ENCODE measurements around the gene KIF26A.

The KIF26A gene

GRCh38 chr14:104132981-104133380 is 5.4 kb upstream of the KIF26A start:
- TF ChIP-seq CTCF (IDR thresholded peaks at IDR 0.05; ENCODE audit: low read length, missing control alignments) = no peak
- DNase-seq (ENCODE audit: low read depth) = no peak
- no peak overlapping the region for H3K4me3 ChIP-seq (replicated peaks; ENCODE audit: low read depth, low read length)

DNA sequence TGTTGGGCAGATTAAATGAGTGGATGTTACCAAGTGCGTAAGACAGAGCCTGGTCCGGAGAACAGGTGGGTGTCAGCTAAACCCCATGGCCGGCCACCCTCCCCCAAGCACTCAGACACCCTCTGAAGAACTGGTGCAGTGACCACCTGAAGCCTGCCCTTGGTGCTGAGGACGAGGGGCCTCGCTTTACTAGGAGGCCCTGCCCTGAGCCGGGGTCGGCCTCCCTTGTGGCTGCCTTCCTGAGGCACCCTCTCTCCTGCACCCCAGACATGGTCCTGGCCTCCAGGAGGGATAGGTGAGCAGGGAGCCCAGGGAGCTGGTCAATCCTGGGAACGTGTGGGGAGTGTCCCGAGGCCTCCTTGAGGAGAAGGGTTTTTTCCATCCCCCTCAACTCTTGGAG is 4.9 kb upstream of the KIF26A start:
- TF ChIP-seq CTCF (IDR thresholded peaks at IDR 0.05; ENCODE audit: low read length, missing control alignments) = no peak

DNA sequence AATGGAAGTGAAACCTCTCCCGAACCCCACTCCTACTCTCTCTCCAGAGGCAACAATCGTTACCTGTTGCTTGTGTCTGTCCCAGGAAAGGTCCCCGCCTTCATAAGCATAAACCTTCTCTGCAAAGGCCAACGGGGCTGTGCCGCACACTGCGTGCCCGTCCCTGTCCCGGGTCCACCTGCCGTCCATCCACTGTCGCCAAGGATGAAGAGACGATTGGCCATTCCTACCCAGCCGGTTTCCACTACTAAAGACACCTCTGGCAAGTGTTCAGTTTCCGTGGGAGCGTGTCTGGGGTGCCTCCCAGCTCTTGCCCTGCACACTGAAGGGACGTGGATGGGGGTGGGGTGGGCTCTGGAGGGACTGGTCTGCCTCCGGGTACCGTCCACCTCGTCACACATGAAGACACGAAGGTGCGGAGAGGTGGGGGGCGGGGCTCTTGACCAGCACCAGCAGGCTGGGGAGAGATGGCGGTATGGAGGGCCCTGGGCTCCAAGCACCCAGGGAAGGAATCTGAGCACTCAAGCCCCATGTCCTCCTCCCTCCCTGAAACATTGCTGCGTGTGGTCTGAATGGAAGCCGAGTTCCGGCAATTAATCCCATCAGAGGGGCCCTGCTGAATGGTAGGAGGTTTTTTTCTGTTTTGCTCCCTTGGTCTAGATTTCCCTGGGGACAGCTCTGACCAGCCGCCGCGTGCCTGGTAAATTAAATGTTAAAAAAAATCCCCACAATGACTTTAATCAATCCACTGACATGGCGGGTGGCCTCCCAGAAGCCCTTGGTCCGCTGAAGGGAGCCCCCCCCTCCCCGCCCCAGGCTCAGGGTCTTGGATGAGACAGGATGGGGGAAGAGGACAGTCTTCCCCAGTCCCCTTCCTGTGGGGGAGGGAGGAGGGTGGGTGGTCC is 4.1 kb upstream of the KIF26A start:
- TF ChIP-seq CTCF (IDR thresholded peaks at IDR 0.05; ENCODE audit: low read length, missing control alignments) = no peak
- no peak overlapping the region for H3K4me3 ChIP-seq (replicated peaks; ENCODE audit: low read depth, low read length)
- DNase-seq (ENCODE audit: low read depth) = no peak

More for the DNA sequence above, 4.9 kb upstream of the KIF26A start:
- H3K4me3 ChIP-seq (replicated peaks; ENCODE audit: low read depth, low read length) = no peak overlapping the region
- no peak for DNase-seq (ENCODE audit: low read depth)

DNA sequence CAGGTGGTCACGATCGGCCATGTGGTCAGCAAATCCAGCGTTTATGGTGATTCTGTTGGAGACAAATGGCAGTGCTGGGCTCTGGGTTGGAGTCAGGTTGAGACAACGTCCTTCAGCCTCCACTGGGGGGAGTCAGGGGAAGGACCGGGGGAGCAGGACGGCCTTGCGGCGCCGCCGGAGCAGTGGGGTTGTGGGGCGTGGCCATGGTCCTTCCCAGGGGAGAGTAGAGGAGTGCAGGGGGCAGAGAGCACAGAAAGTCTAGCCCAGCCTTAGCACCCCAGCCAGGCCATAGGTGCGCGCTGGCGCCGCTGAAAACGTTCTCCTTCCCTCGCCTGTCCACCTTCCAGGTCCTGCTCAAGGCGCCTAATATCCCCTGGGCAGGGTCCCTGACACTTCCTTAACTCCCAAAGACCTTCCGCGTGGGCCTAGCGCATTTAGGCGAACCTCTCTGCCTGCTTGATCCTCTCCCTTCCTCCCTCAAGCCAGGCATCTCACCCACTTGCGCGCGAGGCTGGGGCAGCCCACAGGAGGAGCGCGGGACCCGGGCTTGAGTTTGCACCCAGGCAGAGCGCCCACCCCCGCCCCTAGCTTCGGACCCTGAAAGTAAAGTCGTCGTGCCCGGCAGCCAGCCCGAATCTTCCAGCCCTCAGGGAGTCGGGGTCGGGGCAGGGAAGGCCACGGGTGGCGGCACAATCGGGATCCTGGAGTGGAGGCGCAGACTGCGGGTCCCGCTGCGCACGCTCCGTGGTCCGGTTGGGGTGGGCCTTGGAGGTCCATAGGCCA is 3.1 kb upstream of the KIF26A start:
- peak; percentile 4 for DNase-seq (ENCODE audit: low read depth)
- no peak for TF ChIP-seq CTCF (IDR thresholded peaks at IDR 0.05; ENCODE audit: low read length, missing control alignments)
- H3K4me3 ChIP-seq (replicated peaks; ENCODE audit: low read depth, low read length) = no peak overlapping the region

DNA sequence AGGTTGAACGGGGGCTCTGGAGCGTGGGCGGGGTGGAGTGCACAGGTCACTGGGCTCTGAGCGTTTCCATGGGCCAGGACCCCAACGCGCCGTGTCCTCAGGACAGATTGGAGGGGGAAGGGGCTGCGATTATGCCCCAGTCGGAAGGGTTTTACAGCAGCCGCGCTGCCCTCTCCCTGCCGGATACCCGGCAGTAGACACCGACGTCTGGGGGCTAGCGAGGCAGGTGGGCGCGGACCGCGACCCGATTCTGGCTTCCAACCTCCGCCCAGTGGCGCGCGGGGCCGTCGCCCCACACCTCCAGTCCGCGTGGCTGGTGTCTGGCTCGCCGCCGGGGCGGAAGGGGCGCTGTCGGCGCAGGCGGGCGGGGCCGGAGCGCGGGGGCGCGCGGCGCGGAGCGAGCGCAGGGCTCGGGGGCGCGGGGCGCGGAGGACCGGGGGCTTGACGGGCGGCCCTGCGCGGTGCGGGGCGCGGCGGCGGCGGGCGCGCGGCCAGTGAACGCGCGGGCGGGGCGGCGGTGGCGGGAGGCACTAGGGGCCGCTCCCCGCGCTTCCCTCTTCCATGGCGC is 2.4 kb upstream of the KIF26A start:
- no peak for TF ChIP-seq CTCF (IDR thresholded peaks at IDR 0.05; ENCODE audit: low read length, missing control alignments)
- H3K4me3 ChIP-seq (replicated peaks; ENCODE audit: low read depth, low read length) = no peak overlapping the region
- DNase-seq (ENCODE audit: low read depth) = no peak

- DNase-seq (ENCODE audit: low read depth) = no peak
Observed at GRCh38 chr14:104136472-104137296, 1.7 kb upstream of the KIF26A start.

More at GRCh38 chr14:104136472-104137296, 1.7 kb upstream of the KIF26A start:
- TF ChIP-seq CTCF (IDR thresholded peaks at IDR 0.05; ENCODE audit: low read length, missing control alignments) = no peak
- H3K4me3 ChIP-seq (replicated peaks; ENCODE audit: low read depth, low read length) = no peak overlapping the region

Measured in fibroblast of pulmonary artery (primary cell).